Retinal pigment epithelial cell (primary cell): Measurements from ENCODE around the gene PHF21B.
A peak's percentile ranks its signal among the peaks of the same experiment; 100 is the strongest.
"Not testable (repeated sequence)": the region's sequence is repeated elsewhere in the genome, so short reads cannot be mapped to it uniquely, and the experiment has no call there.

Experiments
- DNase-seq: peaks from one replicate; pipeline ENCODE4 v3.0.0-alpha.2; 2010; ENCODE audit warnings: low read depth
- H3K4me3 ChIP-seq: 2 replicates; pipeline ENCODE4 v1.5.1; 2011; ENCODE audit warnings: mild to moderate bottlenecking, low read length, control low read depth, moderate library complexity
- CTCF ChIP-seq: conservative IDR thresholded peaks from 2 replicates; pipeline ENCODE4 v1.5.1; 2011; ENCODE audit warnings: low read depth, low read length, control low read depth, inconsistent platforms

Gene PHF21B

GRCh38 chr22:44963832-44964721 lies 45.7 kb downstream of the PHF21B start:
- no peak for TF ChIP-seq CTCF
- no peak for DNase-seq
- H3K4me3 ChIP-seq, result no peak overlapping the region

GRCh38 chr22:44962741-44963454 lies 46.9 kb downstream of the PHF21B start:
- TF ChIP-seq CTCF, result no peak
- H3K4me3 ChIP-seq, result no peak overlapping the region
- DNase-seq, result no peak

- DNase-seq, H3K4me3 ChIP-seq: not testable (repeated sequence)
Observed at GRCh38 chr22:44961682-44962081, 48.1 kb downstream of the PHF21B start.

- TF ChIP-seq CTCF, result peak; percentile 48
- DNase-seq, result no peak
- no peak overlapping the region for H3K4me3 ChIP-seq
Observed at GRCh38 chr22:44956840-44957767, 52.7 kb downstream of the PHF21B start.

GRCh38 chr22:44955102-44955501 lies 54.7 kb downstream of the PHF21B start:
- no peak for TF ChIP-seq CTCF
- DNase-seq, result no peak
- H3K4me3 ChIP-seq, result no peak overlapping the region

- no peak for TF ChIP-seq CTCF
- DNase-seq, result no peak
- no peak overlapping the region for H3K4me3 ChIP-seq
Observed at GRCh38 chr22:44954149-44954548, 55.7 kb downstream of the PHF21B start.
